Transverse colon (tissue), 4 donors: ENCODE measurements around the gene EPB41L4B.

Experiments
- CTCF ChIP-seq, 5 experiments: fragments of 200-600 bp in 3 of 5; fragments of 450-650 bp in 2 of 5; sonication (generic) in 3 of 5; IDR thresholded peaks; 1 replicate in 2 of 5; 2 replicates in 3 of 5; pipeline ENCODE4 v1.5.1; 2016 to 2017; ENCODE audit warnings: antibody characterized with exemption in 5 of 5, inconsistent platforms in 3 of 5, mild to moderate bottlenecking in 2 of 5, moderate library complexity in 1 of 5
- EP300 ChIP-seq: sonication (generic); formaldehyde crosslinking; IDR thresholded peaks from one replicate; pipeline ENCODE4 v1.6.1; 2017; ENCODE audit warnings: antibody characterized with exemption, low read depth
- POLR2A ChIP-seq: fragments of 450-650 bp; IDR thresholded peaks from one replicate; pipeline ENCODE4 v1.6.1; 2016; ENCODE audit warnings: antibody characterized with exemption, mild to moderate bottlenecking, moderate library complexity
- POLR2AphosphoS5 ChIP-seq, 3 donors: sonication (generic); formaldehyde crosslinking; IDR thresholded peaks; one replicate each; pipeline ENCODE4 v1.6.1; 2016; ENCODE audit warnings: antibody characterized with exemption in 3 of 3

GRCh38 chr9:109192732-109193361, 128.0 kb downstream of the EPB41L4B start:
- TF ChIP-seq EP300 = no peak
- TF ChIP-seq CTCF (IDR thresholded peaks at IDR 0.05) = peak; percentile 17 to 68 (median 44)
- TF ChIP-seq POLR2A = no peak
- TF ChIP-seq POLR2AphosphoS5 (IDR thresholded peaks at IDR 0.05) = no peak
